Smooth muscle cell (in vitro differentiated cells): Measurements from ENCODE around the gene SHLD2. TPM values are rescaled to one million over a fixed set of nuclear protein-coding genes. Genes with fewer than 3 reads are reported as not detected.
"Not testable (repeated sequence)": the region's sequence is repeated elsewhere in the genome, so short reads cannot be mapped to it uniquely, and the experiment has no call there.

Experiments used
- DNase-seq: peaks from one replicate; lab custom pipeline; 2025; ENCODE audit not compliant: unreplicated experiment; lab: John Stamatoyannopoulos, UW
- H2AFZ ChIP-seq: fragments of 200-600 bp; sonication (generic); 2 replicates; pipeline ENCODE4 v1.6.0; 2016; ENCODE audit warnings: antibody characterized with exemption, low read depth, mild to moderate bottlenecking
- H3F3A ChIP-seq: fragments of 200-600 bp; sonication (generic); 2 replicates; pipeline ENCODE4 v1.6.0; 2017; ENCODE audit warnings: antibody characterized with exemption, low read depth
- H3K27ac ChIP-seq: fragments of 200-600 bp; sonication (generic); 2 replicates; pipeline ENCODE4 v1.5.1; 2016; ENCODE audit warnings: low read depth, mild to moderate bottlenecking
- H3K27me3 ChIP-seq: fragments of 200-600 bp; sonication (generic); 2 replicates; pipeline ENCODE4 v1.6.1; 2016; ENCODE audit warnings: low read depth, mild to moderate bottlenecking
- H3K36me3 ChIP-seq: fragments of 200-600 bp; sonication (generic); 2 replicates; pipeline ENCODE4 v1.5.1; 2016; ENCODE audit warnings: low read depth
- H3K4me1 ChIP-seq: fragments of 200-600 bp; sonication (generic); 2 replicates; pipeline ENCODE4 v1.5.1; 2016; ENCODE audit warnings: low read depth
- H3K4me2 ChIP-seq: fragments of 200-600 bp; sonication (generic); 2 replicates; pipeline ENCODE4 v1.6.0; 2016; ENCODE audit warnings: mild to moderate bottlenecking
- H3K4me3 ChIP-seq: fragments of 200-600 bp; sonication (generic); 2 replicates; pipeline ENCODE4 v1.5.1; 2016; ENCODE audit warnings: mild to moderate bottlenecking
- H3K79me2 ChIP-seq: fragments of 200-600 bp; sonication (generic); 2 replicates; pipeline ENCODE4 v1.6.0; 2016; ENCODE audit warnings: low read depth, mild to moderate bottlenecking
- H3K9ac ChIP-seq: fragments of 200-600 bp; sonication (generic); 2 replicates; pipeline ENCODE4 v1.6.0; 2016; ENCODE audit warnings: low read depth
- H3K9me3 ChIP-seq: fragments of 200-600 bp; sonication (generic); replicated peaks from 2 replicates; pipeline ENCODE4 v1.5.1; 2016; ENCODE audit warnings: low read depth
- H4K20me1 ChIP-seq: fragments of 200-600 bp; sonication (generic); 2 replicates; pipeline ENCODE4 v1.6.0; 2016; ENCODE audit warnings: low read depth
- WGBS: methylation state at CpG from one replicate; pipeline ENCODE4 v1.1.7; 2016; ENCODE audit warnings: low lambda C conversion rate; 5-methylcytosine and 5-hydroxymethylcytosine counted together
- polyA plus RNA-seq: library from polyadenylated mRNA; unstranded; fragments of >200 nt; fragmentation: Nextera tagmentation; extraction: Ambion mirVana; gene quantifications from 2 replicates; pipeline ENCODE4 v1.2.1, GENCODE V29; 2016
- total RNA-seq: library from RNA; depleted of rRNA; stranded (reverse); fragments of >200 nt; gene quantifications from 2 replicates; pipeline ENCODE4 v1.2.3, GENCODE V29; 2014
- TF ChIP-seq, protein P1 (sequence below): fragments of 200-600 bp; sonication (generic); IDR thresholded peaks from 2 replicates; pipeline ENCODE4 v1.5.1; 2017; ENCODE audit warnings: borderline replicate concordance, mild to moderate bottlenecking, antibody characterized with exemption; ENCODE audit not compliant: insufficient read depth, poor library complexity, severe bottlenecking

SHLD2 gene
- total and polyA plus RNA-seq, 2 experiments from 2014 or later = 10.4 to 20.0 TPM

DNA sequence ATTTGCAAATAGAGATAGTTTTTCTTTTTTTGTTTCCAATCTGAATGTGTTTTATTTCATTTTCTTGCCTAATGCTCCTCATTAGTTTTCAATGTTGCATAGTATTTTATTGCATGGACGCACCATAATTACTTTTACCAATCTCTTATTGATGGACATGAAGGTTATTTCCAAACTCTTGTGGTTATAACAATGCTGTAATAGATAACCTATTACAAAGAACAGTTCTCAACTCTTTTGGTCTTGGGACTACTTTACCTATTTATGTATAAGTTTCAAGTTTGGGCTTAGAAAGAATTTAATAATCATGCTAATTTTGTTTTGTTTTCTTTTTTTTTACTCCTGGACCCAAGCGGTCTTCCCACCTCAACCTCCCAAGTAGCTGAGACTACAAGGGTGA is 7.0 kb downstream of the SHLD2 start:
- no peak overlapping the region for H3K4me2 ChIP-seq
- no peak overlapping the region for H3K4me3 ChIP-seq
- no peaks in the 10 kb centered on the region for H3K36me3 ChIP-seq
- no peak overlapping the region for H3K9ac ChIP-seq
- WGBS = 98% methylated on average over 2 of the region's 2 CpGs
- H3K4me1 ChIP-seq = no peaks in the 10 kb centered on the region
- no peak for DNase-seq
- H3K9me3 ChIP-seq = no peaks in the 10 kb centered on the region
- peaks cover 35% of the 10 kb centered on the region for H3K79me2 ChIP-seq
- TF ChIP-seq, protein P1, sequence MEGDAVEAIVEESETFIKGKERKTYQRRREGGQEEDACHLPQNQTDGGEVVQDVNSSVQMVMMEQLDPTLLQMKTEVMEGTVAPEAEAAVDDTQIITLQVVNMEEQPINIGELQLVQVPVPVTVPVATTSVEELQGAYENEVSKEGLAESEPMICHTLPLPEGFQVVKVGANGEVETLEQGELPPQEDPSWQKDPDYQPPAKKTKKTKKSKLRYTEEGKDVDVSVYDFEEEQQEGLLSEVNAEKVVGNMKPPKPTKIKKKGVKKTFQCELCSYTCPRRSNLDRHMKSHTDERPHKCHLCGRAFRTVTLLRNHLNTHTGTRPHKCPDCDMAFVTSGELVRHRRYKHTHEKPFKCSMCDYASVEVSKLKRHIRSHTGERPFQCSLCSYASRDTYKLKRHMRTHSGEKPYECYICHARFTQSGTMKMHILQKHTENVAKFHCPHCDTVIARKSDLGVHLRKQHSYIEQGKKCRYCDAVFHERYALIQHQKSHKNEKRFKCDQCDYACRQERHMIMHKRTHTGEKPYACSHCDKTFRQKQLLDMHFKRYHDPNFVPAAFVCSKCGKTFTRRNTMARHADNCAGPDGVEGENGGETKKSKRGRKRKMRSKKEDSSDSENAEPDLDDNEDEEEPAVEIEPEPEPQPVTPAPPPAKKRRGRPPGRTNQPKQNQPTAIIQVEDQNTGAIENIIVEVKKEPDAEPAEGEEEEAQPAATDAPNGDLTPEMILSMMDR = no peak
- no peak overlapping the region for H2AFZ ChIP-seq
- no peaks in the 10 kb centered on the region for H3K27me3 ChIP-seq
- no peaks in the 10 kb centered on the region for H3F3A ChIP-seq
- H3K27ac ChIP-seq = no peak overlapping the region
- peaks cover 8% of the 10 kb centered on the region for H4K20me1 ChIP-seq

DNA sequence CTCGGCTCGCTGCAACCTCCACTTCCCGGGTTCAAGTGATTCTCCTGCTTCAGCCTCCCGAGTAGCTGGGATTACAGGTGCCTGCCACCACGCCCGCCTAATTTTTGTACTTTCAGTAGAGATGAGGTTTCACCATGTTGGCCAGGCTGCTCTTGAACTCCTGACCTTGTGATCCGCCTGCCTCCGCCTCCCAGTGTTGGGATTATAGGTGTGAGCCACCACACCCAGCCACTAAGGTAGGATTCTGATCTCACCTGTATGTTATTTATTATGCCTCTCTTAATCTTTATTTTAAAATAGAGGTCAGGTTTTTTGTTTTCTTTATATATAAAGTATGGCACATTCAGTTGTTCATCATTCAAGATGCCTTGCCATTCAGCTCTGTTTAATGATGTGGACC is 9.7 kb downstream of the SHLD2 start:
- Histone ChIP-seq H3K79me2 (peaks cover 25% of the 10 kb centered on the region), H4K20me1 (peaks cover 19% of the 10 kb centered on the region)
- not testable (repeated sequence) for H3K4me2 ChIP-seq, H3K4me3 ChIP-seq, H2AFZ ChIP-seq, H3K27me3 ChIP-seq, H3K9me3 ChIP-seq, DNase-seq, H3K9ac ChIP-seq, H3K27ac ChIP-seq, H3K36me3 ChIP-seq, H3F3A ChIP-seq, H3K4me1 ChIP-seq
- 97% methylated on average over 8 of the region's 8 CpGs for WGBS

DNA sequence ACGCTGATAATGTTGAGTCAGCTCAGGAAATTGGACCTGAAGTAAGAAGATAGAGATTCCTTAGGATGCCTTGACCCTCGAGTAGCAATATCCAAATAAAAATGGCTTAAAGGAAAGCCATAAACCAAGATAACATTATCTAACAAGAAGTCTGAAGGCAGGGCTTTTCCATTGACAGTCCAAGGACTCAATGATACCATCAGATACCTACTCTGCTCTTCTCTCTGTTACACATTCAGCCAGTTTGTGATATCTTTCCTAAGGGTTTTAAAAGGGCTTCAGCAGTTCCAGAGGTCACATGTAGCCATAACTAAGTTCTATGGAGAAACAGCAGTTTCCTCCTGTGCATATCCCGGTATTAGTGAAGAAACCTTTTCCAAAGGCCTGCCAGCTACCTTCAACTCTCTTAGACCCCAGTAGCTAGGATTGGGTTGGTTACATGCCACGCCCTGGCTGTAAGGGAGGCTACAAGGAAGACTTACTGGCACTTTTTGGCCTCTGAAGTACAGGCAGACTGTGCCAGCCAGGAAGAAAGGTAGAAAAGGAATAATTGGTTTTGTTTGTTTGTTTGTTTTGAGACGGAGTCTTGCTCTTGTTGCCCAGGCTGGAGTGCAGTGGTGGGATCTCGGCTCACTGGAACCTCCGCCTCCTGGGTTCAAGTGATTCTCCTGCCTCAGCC is 10.6 kb downstream of the SHLD2 start:
- DNase-seq = no peak
- peaks cover 20% of the 10 kb centered on the region for H3K79me2 ChIP-seq
- H3K27me3 ChIP-seq = no peaks in the 10 kb centered on the region
- H3K9ac ChIP-seq = no peak overlapping the region
- no peaks in the 10 kb centered on the region for H3K4me1 ChIP-seq
- no peaks in the 10 kb centered on the region for H3K36me3 ChIP-seq
- TF ChIP-seq, protein P1 = no peak
- H4K20me1 ChIP-seq = peaks cover 19% of the 10 kb centered on the region
- no peak overlapping the region for H3K4me2 ChIP-seq
- no peak overlapping the region for H3K27ac ChIP-seq
- H3K9me3 ChIP-seq = no peaks in the 10 kb centered on the region
- no peak overlapping the region for H2AFZ ChIP-seq
- no peaks in the 10 kb centered on the region for H3F3A ChIP-seq
- H3K4me3 ChIP-seq = no peak overlapping the region
- 91% methylated on average over 7 of the region's 7 CpGs for WGBS

DNA sequence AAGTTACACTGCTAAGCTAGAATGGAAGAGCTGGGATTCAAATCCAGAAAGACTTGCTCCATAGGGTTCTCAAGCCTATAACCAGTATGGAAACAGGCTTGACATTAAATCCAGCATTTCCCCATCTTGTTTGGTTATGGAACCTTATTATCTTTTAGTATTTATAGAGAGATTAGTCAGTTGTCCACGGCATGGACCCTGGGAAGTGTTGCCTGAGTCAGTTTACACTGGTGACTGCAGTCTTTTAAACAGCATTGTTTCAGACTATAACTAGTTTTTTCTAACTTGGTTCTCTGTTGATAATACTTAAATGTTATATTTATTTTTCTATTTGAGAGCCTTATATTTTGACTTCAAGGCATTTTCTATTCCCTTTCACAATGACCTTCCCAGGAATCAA is 23.1 kb downstream of the SHLD2 start:
- not testable (repeated sequence) for H2AFZ ChIP-seq, H3K4me3 ChIP-seq, H3K36me3 ChIP-seq, H3K9me3 ChIP-seq, H3K9ac ChIP-seq, H3K79me2 ChIP-seq, DNase-seq, H3F3A ChIP-seq, H3K27me3 ChIP-seq, H3K27ac ChIP-seq, H4K20me1 ChIP-seq, H3K4me2 ChIP-seq, H3K4me1 ChIP-seq
- WGBS = 24% methylated on average over 1 of the region's 1 CpG

DNA sequence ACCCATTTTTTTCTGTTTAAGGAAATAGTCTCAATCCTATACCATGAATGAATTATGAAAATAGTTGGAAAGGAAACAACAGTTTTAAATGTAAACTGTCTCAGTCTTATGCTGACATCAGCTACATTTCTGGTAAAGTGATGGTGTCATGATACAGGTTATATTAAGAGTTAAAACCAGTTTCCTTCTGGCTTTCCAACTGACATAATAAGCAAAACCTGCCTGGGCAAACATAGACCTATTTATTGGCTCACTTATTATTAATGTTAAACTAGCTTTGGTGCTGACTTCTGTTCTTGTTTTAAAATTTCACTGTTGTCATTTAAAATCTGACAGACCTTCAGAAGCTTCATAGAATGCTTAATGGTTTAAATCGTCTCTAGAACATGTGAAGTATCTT is 24.0 kb downstream of the SHLD2 start:
- H3K36me3 ChIP-seq, H3K9ac ChIP-seq, H3K4me3 ChIP-seq, H3K79me2 ChIP-seq, H3K4me1 ChIP-seq, H3K27me3 ChIP-seq, H2AFZ ChIP-seq, H3F3A ChIP-seq, H3K4me2 ChIP-seq, H3K27ac ChIP-seq, H4K20me1 ChIP-seq, H3K9me3 ChIP-seq, DNase-seq: not testable (repeated sequence)
- WGBS = 100% methylated on average over 1 of the region's 1 CpG

DNA sequence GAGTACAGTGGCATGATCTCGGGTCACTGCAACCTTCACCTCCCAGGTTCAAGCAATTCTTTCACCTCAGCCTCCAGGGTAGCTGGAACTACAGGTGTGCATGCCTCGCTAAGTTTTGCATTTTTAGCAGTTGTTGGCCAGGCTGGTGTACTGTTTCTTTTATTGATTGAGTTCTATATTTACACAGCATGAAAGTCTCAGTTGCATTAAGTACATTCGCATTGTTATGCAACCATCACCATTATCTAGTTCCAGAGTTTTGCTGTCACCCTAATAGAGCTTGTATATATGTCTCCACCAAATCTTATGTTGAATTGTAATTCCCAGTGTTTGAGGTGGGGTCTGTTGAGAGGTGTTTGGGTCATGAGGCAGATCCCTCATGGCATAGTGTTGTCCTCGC is 28.3 kb downstream of the SHLD2 start:
- DNase-seq, H3K9me3 ChIP-seq, H3K36me3 ChIP-seq, H3K4me2 ChIP-seq, H3K79me2 ChIP-seq, H3K27ac ChIP-seq, H3K27me3 ChIP-seq, H3F3A ChIP-seq, H3K9ac ChIP-seq, H3K4me3 ChIP-seq, H3K4me1 ChIP-seq, H2AFZ ChIP-seq, H4K20me1 ChIP-seq: not testable (repeated sequence)
- 97% methylated on average over 3 of the region's 4 CpGs for WGBS

DNA sequence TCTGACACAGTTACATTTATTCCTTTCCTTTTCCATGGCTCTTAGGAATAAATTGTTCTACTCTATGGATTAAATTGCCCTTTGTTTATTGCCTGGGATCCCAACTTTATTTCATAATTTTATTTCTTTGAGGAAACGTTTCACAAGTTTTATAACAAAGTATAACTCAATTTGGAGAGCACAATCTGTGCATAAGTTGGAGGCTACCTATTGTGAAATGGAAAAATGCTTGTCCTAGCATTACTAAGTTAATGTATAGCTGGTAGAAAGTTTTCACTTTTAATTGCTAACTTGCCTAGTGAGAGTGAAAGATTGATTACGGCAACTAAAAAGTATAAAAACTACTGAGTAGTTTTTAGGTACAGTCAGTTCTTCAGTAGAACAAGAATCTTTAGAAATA is 32.0 kb downstream of the SHLD2 start:
- H3K4me1 ChIP-seq, H3K4me2 ChIP-seq, H3F3A ChIP-seq, H3K4me3 ChIP-seq, H2AFZ ChIP-seq, H3K27me3 ChIP-seq, DNase-seq, H3K36me3 ChIP-seq, H4K20me1 ChIP-seq, H3K79me2 ChIP-seq, H3K27ac ChIP-seq, H3K9me3 ChIP-seq, H3K9ac ChIP-seq: not testable (repeated sequence)
- WGBS = 94% methylated on average over 2 of the region's 2 CpGs
